GM19455 (cell line): ENCODE data around the gene CCT6A.
A peak's percentile ranks its signal among the peaks of the same experiment; 100 is the strongest.
"Not testable (repeated sequence)": the region's sequence is repeated elsewhere in the genome, so short reads cannot be mapped to it uniquely, and the experiment has no call there.

Experiments used
- ATAC-seq: cut with Tn5 transposase; IDR thresholded peaks from one replicate; pipeline ENCODE4 v1.9.1; 2021; ENCODE audit not compliant: unreplicated experiment

CCT6A gene

GRCh38 chr7:56098187-56099008, 46.8 kb downstream of the CCT6A start:
- ATAC-seq = not testable (repeated sequence)

GRCh38 chr7:56099653-56100052, 48.1 kb downstream of the CCT6A start:
- no peak for ATAC-seq

- ATAC-seq = not testable (repeated sequence)
Measured at GRCh38 chr7:56104138-56104537, 52.6 kb downstream of the CCT6A start.

GRCh38 chr7:56105508-56105907, 53.9 kb downstream of the CCT6A start:
- ATAC-seq = peak; percentile 30

- ATAC-seq = peak; percentile 99
Measured at GRCh38 chr7:56106108-56107073, 54.8 kb downstream of the CCT6A start, which contains the start of gene CHCHD2. CHCHD2 (minus strand) TSS chr7:56106476; CDS start chr7:56106413, 63 bp downstream.

- ATAC-seq = no peak
Measured at GRCh38 chr7:56107954-56108258, 56.3 kb downstream of the CCT6A start.

- no peak for ATAC-seq
Measured at GRCh38 chr7:56110611-56111010, 59.0 kb downstream of the CCT6A start.

- not testable (repeated sequence) for ATAC-seq
Measured at GRCh38 chr7:56112244-56112643, 60.7 kb downstream of the CCT6A start.
